Ectodermal cell (in vitro differentiated cells): Measurements from ENCODE around the gene GMCL2.
A peak's percentile ranks its signal among the peaks of the same experiment; 100 is the strongest.

Source experiments
- H3K27ac ChIP-seq: 2 replicates; pipeline ENCODE4 v1.7.0; 2013; ENCODE audit warnings: mild to moderate bottlenecking, low read depth, low read length; ENCODE audit not compliant: insufficient read depth, poor library complexity, severe bottlenecking
- H3K27me3 ChIP-seq: 2 replicates; pipeline ENCODE4 v1.7.0; 2013; ENCODE audit warnings: mild to moderate bottlenecking, low read length; ENCODE audit not compliant: insufficient read depth, control insufficient read depth, poor library complexity, severe bottlenecking
- H3K36me3 ChIP-seq: one replicate; pipeline ENCODE4 v1.7.0; 2013; ENCODE audit warnings: low read length; ENCODE audit not compliant: control insufficient read depth, insufficient read depth
- H3K4me1 ChIP-seq: one replicate; pipeline ENCODE4 v1.7.0; 2013; ENCODE audit warnings: low read length; ENCODE audit not compliant: control insufficient read depth, insufficient read depth
- H3K4me3 ChIP-seq: 2 replicates; pipeline ENCODE4 v1.7.0; 2013; ENCODE audit warnings: low read depth, low read length, control low read depth; ENCODE audit not compliant: insufficient read depth
- H3K9me3 ChIP-seq: 2 replicates; pipeline ENCODE4 v1.7.0; 2013; ENCODE audit warnings: mild to moderate bottlenecking, low read length, moderate library complexity; ENCODE audit not compliant: control insufficient read depth
- WGBS, 2 experiments: methylation state at CpG; one replicate each; pipeline ENCODE4 v1.1.7; 2013; ENCODE audit warnings: missing lambda C conversion rate in 2 of 2; 5-methylcytosine and 5-hydroxymethylcytosine counted together

The GMCL2 gene

DNA sequence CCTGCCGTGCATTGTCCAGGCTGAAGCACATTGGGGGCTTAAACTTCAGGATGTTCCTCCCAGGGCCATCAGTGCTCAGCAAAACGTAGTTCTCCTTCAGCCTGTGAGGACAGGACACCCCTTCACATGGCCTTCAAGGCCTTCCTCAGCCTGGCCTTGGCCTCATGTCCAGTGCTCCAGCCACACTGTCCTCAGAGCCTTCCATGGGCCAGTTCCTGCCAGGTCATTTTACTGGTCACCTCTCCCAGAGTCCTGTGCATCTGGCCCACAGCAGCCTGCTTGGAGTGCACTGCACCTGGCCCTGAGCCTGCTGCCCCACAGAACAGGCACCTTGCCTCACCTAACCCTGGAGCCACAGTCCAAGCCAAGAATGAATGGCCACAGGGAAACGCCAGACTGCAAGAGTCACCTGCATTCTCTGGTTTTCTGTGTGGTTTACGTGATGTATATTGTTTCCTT is 25.9 kb upstream of the GMCL2 start:
- Histone ChIP-seq H3K4me3 (no peak overlapping the region), H3K4me1 (no peaks in the 10 kb centered on the region), H3K27me3 (no peaks in the 10 kb centered on the region), H3K27ac (no peak overlapping the region), H3K36me3 (peaks cover 66% of the 10 kb centered on the region), H3K9me3 (no peaks in the 10 kb centered on the region)
- WGBS, 2 experiments = 70% methylated on average over 4 of the region's 4 CpGs

DNA sequence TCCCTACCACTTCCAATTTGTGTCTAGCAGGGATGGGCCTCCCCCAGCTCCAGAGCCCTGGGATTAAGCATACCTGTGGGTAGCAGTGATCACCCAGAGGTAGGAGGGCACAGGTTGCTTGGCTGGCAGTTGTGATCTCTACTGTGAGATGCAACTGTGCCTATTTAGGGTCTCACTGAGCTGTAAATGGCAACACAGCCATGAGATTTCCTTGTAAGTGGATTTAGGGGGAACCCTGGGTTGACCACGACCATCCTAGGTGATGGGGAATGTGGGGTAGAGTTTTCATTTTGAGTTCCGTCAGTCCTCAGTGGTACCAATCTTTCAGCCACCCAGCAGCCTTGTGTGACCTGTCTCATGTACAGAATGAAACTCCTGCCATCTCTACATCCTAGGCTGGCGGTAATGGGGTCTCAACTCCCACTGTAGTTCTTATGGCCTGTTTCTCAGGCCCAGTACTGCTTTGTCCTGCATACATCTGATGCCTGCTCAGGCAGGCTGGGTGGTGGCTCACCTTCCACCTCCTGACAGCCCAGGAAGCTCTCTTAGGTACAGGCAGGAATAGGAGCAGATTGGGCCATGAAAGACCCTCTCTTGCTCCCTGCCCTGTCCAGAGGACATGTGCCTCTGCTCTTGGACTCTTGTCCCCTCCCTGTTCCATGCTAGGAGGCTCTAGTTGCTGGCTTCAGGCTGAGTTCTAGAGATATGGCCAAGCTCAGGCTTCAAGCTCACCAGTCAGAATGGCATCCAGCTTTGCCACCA is 25.3 kb upstream of the GMCL2 start:
- H3K27ac ChIP-seq = no peak overlapping the region
- peaks cover 69% of the 10 kb centered on the region for H3K36me3 ChIP-seq

DNA sequence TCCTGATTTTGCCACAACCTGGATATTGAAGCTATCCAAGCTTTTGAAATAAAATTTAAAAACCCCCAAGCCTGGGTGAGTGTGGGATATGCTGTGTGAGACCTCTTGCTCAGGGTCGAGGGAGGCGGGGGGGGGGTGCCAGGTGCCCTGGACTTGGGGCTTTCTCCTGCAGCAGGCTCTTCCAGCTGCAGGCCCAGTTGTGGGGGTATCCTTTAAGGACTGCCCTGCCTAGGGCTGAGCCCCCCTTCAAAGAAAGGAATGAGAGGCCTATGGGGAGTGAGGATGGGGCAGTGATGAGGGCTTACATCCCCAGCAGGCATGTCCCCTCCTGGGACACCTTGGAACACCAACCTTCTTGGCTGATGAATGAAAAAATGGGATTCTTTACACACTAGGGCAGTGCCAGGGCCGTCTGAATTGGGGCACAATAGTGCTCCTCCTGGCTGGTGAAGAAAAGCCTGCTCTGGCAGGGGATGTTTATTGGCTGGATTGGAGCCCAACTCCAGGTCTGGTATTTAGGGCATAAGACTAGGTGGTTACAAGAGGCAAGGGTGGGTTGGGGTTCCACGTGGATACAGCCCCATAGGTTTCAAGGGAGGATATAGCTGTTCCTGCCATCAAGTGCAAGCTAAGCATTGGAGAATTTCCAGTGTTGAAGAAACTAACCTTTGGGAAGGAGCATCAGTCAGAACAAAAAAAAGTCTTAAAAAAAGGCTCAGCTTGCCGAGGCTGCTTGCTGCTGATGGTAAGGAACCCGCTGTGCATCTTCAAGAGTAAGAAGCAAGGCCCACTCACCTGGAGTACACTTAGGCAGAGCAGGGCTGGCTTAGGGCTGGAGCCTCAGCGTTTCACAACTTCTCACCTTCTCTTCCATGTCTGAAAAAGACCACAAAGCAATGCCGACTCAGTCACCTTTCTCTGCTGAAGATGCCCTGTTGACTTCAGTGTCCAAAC is 24.2 kb upstream of the GMCL2 start:
- no peaks in the 10 kb centered on the region for H3K9me3 ChIP-seq
- peaks cover 68% of the 10 kb centered on the region for H3K36me3 ChIP-seq
- 93% methylated on average over 8 of the region's 8 CpGs for WGBS, 2 experiments
- no peaks in the 10 kb centered on the region for H3K27me3 ChIP-seq
- no peak overlapping the region for H3K27ac ChIP-seq
- no peak overlapping the region for H3K4me3 ChIP-seq
- peaks cover 7% of the 10 kb centered on the region for H3K4me1 ChIP-seq

More for the DNA sequence above, 25.3 kb upstream of the GMCL2 start:
- 90 to 94% methylated on average over 3 of the region's 3 CpGs for WGBS, 2 experiments
- Histone ChIP-seq H3K9me3 (no peaks in the 10 kb centered on the region), H3K27me3 (no peaks in the 10 kb centered on the region), H3K4me3 (no peak overlapping the region), H3K4me1 (no peaks in the 10 kb centered on the region)

DNA sequence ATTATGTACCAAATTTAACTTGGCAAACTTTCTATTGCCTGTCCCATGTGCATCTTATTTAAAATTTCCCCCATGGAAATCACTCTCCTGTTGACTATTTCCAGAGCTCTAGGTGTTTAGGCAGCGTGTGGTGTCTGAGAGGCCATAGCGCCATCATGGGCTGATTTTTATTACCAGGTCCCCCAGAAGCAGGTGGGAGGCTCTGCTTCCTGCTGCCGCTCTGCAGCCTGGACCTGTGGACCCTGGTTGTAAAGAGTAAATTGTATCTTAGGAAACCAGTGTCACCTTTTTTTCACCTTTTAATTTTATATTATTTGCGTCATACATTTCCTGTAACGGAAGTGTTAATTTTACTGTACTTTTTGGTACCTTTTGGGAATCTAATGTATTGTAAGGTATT is 23.5 kb upstream of the GMCL2 start:
- 96 to 97% methylated on average over 5 of the region's 5 CpGs for WGBS, 2 experiments
- Histone ChIP-seq H3K27ac (no peak overlapping the region), H3K4me3 (no peak overlapping the region), H3K4me1 (peaks cover 14% of the 10 kb centered on the region), H3K36me3 (peaks cover 72% of the 10 kb centered on the region), H3K27me3 (no peaks in the 10 kb centered on the region), H3K9me3 (no peaks in the 10 kb centered on the region)

DNA sequence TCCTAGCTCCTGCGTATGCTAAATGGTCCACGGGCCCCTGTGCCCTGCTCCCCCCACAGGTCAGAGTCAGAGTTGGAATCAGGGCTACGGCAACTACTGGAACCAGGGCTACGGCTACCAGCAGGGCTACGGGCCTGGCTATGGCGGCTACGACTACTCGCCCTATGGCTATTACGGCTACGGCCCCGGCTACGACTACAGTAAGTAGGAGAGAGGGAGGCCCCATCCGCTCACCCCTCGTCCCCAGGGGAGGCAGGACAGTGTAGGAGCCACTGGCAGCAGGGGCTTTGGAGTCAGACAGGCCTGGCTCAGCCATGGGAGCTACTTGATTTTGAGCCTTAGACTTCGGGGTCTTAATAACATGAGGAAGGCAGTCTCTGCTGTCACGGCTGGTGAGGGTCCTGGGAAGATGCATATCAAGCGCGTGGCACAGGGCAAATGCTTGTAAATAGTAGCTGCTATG is 22.9 kb upstream of the GMCL2 start:
- H3K9me3 ChIP-seq = no peaks in the 10 kb centered on the region
- H3K36me3 ChIP-seq = peaks cover 70% of the 10 kb centered on the region
- H3K4me1 ChIP-seq = peaks cover 14% of the 10 kb centered on the region
- WGBS, 2 experiments = 95% methylated on average over 18 of the region's 18 CpGs
- H3K4me3 ChIP-seq = no peak overlapping the region
- no peaks in the 10 kb centered on the region for H3K27me3 ChIP-seq
- H3K27ac ChIP-seq = peak overlapping the region; percentile 23

DNA sequence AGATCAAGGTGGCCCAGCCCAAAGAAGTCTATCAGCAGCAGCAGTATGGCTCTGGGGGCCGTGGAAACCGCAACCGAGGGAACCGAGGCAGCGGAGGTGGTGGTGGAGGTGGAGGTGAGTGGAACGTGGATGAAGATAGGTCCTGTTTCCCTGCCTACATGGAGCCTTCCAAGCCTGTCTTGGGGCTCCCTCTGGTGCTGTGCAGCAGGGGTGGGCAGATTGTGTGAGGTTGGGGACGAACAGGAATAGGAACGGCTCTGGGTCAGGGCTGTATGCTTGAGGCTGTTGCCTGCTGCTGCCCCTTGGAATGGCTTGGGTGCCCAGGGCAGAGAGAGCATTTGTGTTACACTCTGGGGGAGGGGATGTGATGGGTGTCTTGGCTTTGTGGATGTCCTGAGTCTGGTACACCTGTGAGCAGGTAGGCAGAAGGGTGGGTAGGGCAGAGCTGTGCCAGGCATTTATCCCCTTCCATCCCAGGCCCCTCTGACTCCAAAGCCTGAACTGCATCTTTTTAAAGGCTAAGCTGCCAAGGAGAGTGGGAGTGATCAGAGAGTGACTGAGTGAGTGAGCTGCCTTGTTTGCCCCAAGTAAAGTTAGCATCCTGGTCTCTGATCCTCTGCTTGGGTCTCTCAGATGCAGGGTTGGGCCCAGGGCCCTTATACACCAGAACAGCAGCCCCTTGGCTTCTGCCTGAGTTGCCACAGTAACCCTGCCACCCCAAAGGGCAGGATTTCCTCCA is 22.3 kb upstream of the GMCL2 start:
- H3K9me3 ChIP-seq = no peaks in the 10 kb centered on the region
- no peak overlapping the region for H3K27ac ChIP-seq
- peaks cover 14% of the 10 kb centered on the region for H3K4me1 ChIP-seq
- 95 to 96% methylated on average over 8 of the region's 8 CpGs for WGBS, 2 experiments
- H3K4me3 ChIP-seq = no peak overlapping the region
- H3K36me3 ChIP-seq = peaks cover 70% of the 10 kb centered on the region
- H3K27me3 ChIP-seq = no peaks in the 10 kb centered on the region

DNA sequence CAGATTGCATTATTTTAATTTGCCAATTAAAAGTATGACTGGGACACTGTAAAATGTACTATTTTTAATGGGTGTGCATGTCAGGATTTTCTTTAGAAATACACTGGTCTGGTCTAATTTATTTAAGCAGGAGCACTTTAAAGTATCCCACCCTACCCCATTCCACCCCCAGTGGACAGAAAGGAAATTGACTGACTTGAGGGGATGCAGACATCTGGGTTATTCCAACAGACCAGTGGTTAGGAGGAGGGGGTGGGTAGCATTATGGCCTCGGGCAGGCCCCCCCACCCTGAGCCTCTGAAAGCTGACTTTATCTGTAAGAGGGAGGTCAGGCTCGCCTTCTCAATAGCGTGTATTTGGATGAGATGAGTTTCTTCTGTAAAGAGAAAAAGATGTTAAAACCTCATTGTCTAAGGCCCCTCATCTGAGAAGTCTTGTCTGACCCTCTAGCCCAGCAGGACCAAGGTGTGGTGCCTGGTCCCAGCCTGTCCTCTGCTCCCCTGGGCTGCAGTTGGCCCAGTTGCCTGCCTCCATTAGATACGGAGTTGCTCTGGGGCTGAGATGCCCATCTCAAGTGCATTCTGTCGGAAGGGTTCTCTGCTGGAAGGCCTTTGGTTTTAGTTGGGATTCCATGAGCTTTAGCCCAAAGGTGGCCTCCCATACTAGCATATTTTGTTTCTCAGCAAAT is 21.5 kb upstream of the GMCL2 start:
- H3K4me3 ChIP-seq = no peak overlapping the region

DNA sequence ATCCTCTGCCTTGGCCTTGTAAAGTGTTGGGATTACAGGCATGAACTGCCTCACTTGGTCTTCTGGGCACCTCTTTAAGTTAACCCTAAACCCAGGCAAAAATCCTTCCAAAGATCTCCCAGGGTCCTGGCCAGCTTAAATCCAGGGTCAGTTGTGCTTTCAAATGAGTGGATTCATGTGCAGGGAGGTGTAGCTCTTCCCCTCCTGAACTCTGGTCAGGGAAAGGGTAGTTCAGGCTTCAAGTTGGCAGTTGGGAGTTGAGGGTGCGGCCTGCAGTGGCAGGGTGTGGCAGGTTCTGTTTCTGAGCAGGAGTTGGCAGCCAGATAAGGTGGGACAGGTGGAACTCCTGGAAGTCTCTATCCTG is 20.7 kb upstream of the GMCL2 start:
- no peaks in the 10 kb centered on the region for H3K27me3 ChIP-seq
- H3K4me3 ChIP-seq = no peak overlapping the region
- H3K36me3 ChIP-seq = peaks cover 70% of the 10 kb centered on the region
- 95 to 98% methylated on average over 1 of the region's 1 CpG for WGBS, 2 experiments
- no peaks in the 10 kb centered on the region for H3K9me3 ChIP-seq
- no peak overlapping the region for H3K27ac ChIP-seq
- peaks cover 14% of the 10 kb centered on the region for H3K4me1 ChIP-seq

More for the DNA sequence above, 21.5 kb upstream of the GMCL2 start:
- Histone ChIP-seq H3K4me1 (peaks cover 14% of the 10 kb centered on the region), H3K9me3 (no peaks in the 10 kb centered on the region), H3K27ac (no peak overlapping the region), H3K36me3 (peaks cover 70% of the 10 kb centered on the region), H3K27me3 (no peaks in the 10 kb centered on the region)
- 90 to 91% methylated on average over 5 of the region's 5 CpGs for WGBS, 2 experiments

DNA sequence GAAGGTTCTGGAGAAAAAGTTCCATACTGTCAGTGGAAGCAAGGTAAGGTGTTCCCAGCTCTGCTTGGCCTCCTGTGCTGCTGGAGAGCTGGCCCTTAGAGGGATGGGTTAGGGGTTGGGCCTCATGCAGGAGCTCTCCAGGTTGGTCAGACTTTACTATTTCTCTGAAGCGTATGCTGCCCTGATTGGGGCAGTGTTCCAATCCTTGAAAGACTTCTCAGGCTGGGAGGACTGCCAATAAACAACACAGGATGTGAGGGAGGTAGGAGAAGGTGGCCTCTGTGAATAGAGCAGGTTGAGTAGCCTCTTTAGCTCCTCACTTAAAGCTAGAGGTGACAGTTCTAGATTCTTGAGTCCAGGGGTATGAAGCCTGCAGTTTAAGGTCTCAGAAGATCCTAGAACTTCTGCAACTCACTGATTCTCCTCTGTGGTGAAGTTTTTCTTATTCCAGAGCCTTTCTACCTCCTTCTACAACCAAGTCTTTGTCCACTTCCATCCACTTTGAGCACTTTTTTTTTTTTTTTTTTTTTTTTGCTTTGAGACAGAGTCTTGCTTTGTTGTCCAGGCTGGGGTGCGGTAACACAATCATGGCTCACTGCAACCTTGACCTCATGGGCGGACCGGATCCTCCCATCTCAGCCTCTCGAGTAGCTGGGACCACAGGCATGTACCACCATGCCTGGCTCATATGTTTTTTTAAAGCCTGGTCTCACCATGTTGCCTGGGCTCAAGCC is 20.2 kb upstream of the GMCL2 start:
- Histone ChIP-seq H3K9me3 (no peaks in the 10 kb centered on the region), H3K36me3 (peaks cover 67% of the 10 kb centered on the region), H3K27ac (no peak overlapping the region), H3K27me3 (peaks cover under 1% of the 10 kb centered on the region), H3K4me1 (peaks cover 14% of the 10 kb centered on the region), H3K4me3 (no peak overlapping the region)
- WGBS, 2 experiments = 90 to 91% methylated on average over 5 of the region's 5 CpGs
